ENCODE data around the gene DUSP3.

Gene DUSP3

GRCh38 chr17:43814026-43814425 is 35.2 kb upstream of the DUSP3 start:
- DNase-seq (ENCODE audit: low read depth) = no peak
- no peak for TF ChIP-seq CTCF (IDR thresholded peaks at IDR 0.05; ENCODE audit: low read depth, low read length)
- no peak for TF ChIP-seq MAX (IDR thresholded peaks at IDR 0.05; ENCODE audit: low read depth, low read length)
- no peak for TF ChIP-seq POLR2A (IDR thresholded peaks at IDR 0.05; ENCODE audit: extremely low read depth, insufficient read length)
- no peak for TF ChIP-seq MYC (IDR thresholded peaks at IDR 0.05; ENCODE audit: low read depth, low read length)
- no peak overlapping the region for H3K4me3 ChIP-seq (ENCODE audit: low read depth, low read length)

GRCh38 chr17:43813386-43813785 is 34.6 kb upstream of the DUSP3 start:
- TF ChIP-seq MYC (IDR thresholded peaks at IDR 0.05; ENCODE audit: low read depth, low read length) (no peak), MAX (IDR thresholded peaks at IDR 0.05; ENCODE audit: low read depth, low read length) (no peak), CTCF (IDR thresholded peaks at IDR 0.05; ENCODE audit: low read depth, low read length) (no peak), POLR2A (IDR thresholded peaks at IDR 0.05; ENCODE audit: extremely low read depth, insufficient read length) (no peak)
- no peak for DNase-seq (ENCODE audit: low read depth)
- no peak overlapping the region for H3K4me3 ChIP-seq (ENCODE audit: low read depth, low read length)

- no peak overlapping the region for H3K4me3 ChIP-seq (ENCODE audit: low read depth, low read length)
- TF ChIP-seq MYC (IDR thresholded peaks at IDR 0.05; ENCODE audit: low read depth, low read length) (no peak), POLR2A (IDR thresholded peaks at IDR 0.05; ENCODE audit: extremely low read depth, insufficient read length) (no peak), MAX (IDR thresholded peaks at IDR 0.05; ENCODE audit: low read depth, low read length) (no peak), CTCF (IDR thresholded peaks at IDR 0.05; ENCODE audit: low read depth, low read length) (no peak)
- DNase-seq (ENCODE audit: low read depth) = no peak
Measured at GRCh38 chr17:43812396-43813265, 33.9 kb upstream of the DUSP3 start.

- no peak for DNase-seq (ENCODE audit: low read depth)
- no peak overlapping the region for H3K4me3 ChIP-seq (ENCODE audit: low read depth, low read length)
- TF ChIP-seq MYC (IDR thresholded peaks at IDR 0.05; ENCODE audit: low read depth, low read length) = no peak
- TF ChIP-seq POLR2A (IDR thresholded peaks at IDR 0.05; ENCODE audit: extremely low read depth, insufficient read length) = no peak
- no peak for TF ChIP-seq CTCF (IDR thresholded peaks at IDR 0.05; ENCODE audit: low read depth, low read length)
- no peak for TF ChIP-seq MAX (IDR thresholded peaks at IDR 0.05; ENCODE audit: low read depth, low read length)
Measured at GRCh38 chr17:43810823-43811222, 32.0 kb upstream of the DUSP3 start.

GRCh38 chr17:43810226-43810715 is 31.5 kb upstream of the DUSP3 start:
- no peak for DNase-seq (ENCODE audit: low read depth)
- no peak overlapping the region for H3K4me3 ChIP-seq (ENCODE audit: low read depth, low read length)
- no peak for TF ChIP-seq CTCF (IDR thresholded peaks at IDR 0.05; ENCODE audit: low read depth, low read length)
- no peak for TF ChIP-seq MAX (IDR thresholded peaks at IDR 0.05; ENCODE audit: low read depth, low read length)
- TF ChIP-seq MYC (IDR thresholded peaks at IDR 0.05; ENCODE audit: low read depth, low read length) = no peak
- TF ChIP-seq POLR2A (IDR thresholded peaks at IDR 0.05; ENCODE audit: extremely low read depth, insufficient read length) = no peak
